SH-SY5Y (cell line): Measurements from ENCODE around the gene ACOX3.

ENCODE experiments used
- GATA2 ChIP-seq: IDR thresholded peaks from 2 replicates; pipeline ENCODE4 v1.6.1; 2011; ENCODE audit warnings: mild to moderate bottlenecking, low read depth, low read length
- GATA3 ChIP-seq: IDR thresholded peaks from 2 replicates; pipeline ENCODE4 v1.6.1; 2011; ENCODE audit warnings: low read depth, mild to moderate bottlenecking, low read length, moderate library complexity

ACOX3 gene

GRCh38 chr4:8373270-8373972, 67.1 kb downstream of the ACOX3 start:
- TF ChIP-seq GATA2, result no peak
- TF ChIP-seq GATA3, result no peak

- TF ChIP-seq GATA2, result no peak
- no peak for TF ChIP-seq GATA3
Measured at GRCh38 chr4:8372506-8372905, 68.0 kb downstream of the ACOX3 start.

- TF ChIP-seq GATA3 (no peak), GATA2 (no peak)
Measured at GRCh38 chr4:8371596-8371995, 68.9 kb downstream of the ACOX3 start.

- TF ChIP-seq GATA3 (no peak), GATA2 (no peak)
Measured at GRCh38 chr4:8370835-8371595, 69.5 kb downstream of the ACOX3 start.

- no peak for TF ChIP-seq GATA3
- TF ChIP-seq GATA2, result no peak
Measured at GRCh38 chr4:8370106-8370787, 70.3 kb downstream of the ACOX3 start.

- no peak for TF ChIP-seq GATA3
- no peak for TF ChIP-seq GATA2
Measured at GRCh38 chr4:8369426-8370105, 71.0 kb downstream of the ACOX3 start.

GRCh38 chr4:8368998-8369397, 71.5 kb downstream of the ACOX3 start:
- TF ChIP-seq GATA3, result no peak
- TF ChIP-seq GATA2, result no peak

GRCh38 chr4:8368061-8368481, 72.5 kb downstream of the ACOX3 start:
- no peak for TF ChIP-seq GATA2
- no peak for TF ChIP-seq GATA3

- no peak for TF ChIP-seq GATA3
- no peak for TF ChIP-seq GATA2
Measured at GRCh38 chr4:8366601-8367000, 73.9 kb downstream of the ACOX3 start.

GRCh38 chr4:8365951-8366350, 74.6 kb downstream of the ACOX3 start:
- no peak for TF ChIP-seq GATA2
- no peak for TF ChIP-seq GATA3

- TF ChIP-seq GATA2, result no peak
- no peak for TF ChIP-seq GATA3
Measured at GRCh38 chr4:8365353-8365752, 75.2 kb downstream of the ACOX3 start.

- TF ChIP-seq GATA2 (no peak), GATA3 (no peak)
Measured at GRCh38 chr4:8364848-8365350, 75.6 kb downstream of the ACOX3 start.

GRCh38 chr4:8364141-8364540, 76.4 kb downstream of the ACOX3 start:
- TF ChIP-seq GATA2 (no peak), GATA3 (no peak)

GRCh38 chr4:8362483-8362882, 78.0 kb downstream of the ACOX3 start:
- no peak for TF ChIP-seq GATA2
